HS-5 (cell line): Measurements from ENCODE around the gene POLR2F.
"Not testable (repeated sequence)": the region's sequence is repeated elsewhere in the genome, so short reads cannot be mapped to it uniquely, and the experiment has no call there.

Experiments
- DNase-seq: peaks from one replicate; pipeline ENCODE4 v3.0.0-alpha.2; 2012; ENCODE audit warnings: low read depth

POLR2F gene

DNA sequence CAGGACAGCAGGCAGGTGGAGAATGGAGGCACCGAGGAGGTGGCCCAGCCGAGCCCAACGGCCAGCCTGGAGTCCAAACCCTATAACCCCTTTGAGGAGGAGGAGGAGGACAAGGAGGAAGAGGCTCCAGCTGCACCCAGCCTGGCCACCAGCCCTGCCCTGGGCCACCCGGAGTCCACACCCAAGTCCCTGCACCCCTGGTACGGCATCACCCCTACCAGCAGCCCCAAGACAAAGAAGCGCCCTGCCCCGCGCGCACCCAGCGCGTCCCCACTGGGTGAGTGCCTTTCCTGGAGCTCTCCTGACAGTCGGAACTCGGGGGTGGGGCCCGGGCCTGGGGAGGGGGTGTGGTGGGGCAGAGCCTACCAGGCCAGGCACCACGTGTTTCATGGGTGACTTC lies 27.7 kb upstream of the POLR2F start:
- DNase-seq = no peak

DNA sequence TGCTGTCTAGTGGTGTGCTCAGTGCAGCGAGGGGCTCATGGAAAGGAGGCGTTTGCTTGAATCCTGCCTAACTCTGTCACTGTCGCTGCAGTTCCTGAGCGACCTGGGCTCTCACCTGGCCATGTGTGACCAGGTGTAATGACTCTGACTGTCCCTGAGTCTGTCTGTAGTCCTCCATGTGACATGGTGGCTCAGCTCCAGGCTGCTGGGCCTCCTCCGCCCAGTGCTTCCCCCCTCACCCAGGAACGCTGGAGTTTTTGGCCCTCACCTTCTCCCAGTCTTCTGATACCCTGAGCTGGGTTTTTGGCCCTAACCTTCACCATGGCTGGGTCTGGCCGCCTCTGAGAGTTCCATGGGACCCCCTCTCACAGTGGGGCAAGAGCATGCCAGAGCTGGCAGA lies 27.1 kb upstream of the POLR2F start:
- no peak for DNase-seq

DNA sequence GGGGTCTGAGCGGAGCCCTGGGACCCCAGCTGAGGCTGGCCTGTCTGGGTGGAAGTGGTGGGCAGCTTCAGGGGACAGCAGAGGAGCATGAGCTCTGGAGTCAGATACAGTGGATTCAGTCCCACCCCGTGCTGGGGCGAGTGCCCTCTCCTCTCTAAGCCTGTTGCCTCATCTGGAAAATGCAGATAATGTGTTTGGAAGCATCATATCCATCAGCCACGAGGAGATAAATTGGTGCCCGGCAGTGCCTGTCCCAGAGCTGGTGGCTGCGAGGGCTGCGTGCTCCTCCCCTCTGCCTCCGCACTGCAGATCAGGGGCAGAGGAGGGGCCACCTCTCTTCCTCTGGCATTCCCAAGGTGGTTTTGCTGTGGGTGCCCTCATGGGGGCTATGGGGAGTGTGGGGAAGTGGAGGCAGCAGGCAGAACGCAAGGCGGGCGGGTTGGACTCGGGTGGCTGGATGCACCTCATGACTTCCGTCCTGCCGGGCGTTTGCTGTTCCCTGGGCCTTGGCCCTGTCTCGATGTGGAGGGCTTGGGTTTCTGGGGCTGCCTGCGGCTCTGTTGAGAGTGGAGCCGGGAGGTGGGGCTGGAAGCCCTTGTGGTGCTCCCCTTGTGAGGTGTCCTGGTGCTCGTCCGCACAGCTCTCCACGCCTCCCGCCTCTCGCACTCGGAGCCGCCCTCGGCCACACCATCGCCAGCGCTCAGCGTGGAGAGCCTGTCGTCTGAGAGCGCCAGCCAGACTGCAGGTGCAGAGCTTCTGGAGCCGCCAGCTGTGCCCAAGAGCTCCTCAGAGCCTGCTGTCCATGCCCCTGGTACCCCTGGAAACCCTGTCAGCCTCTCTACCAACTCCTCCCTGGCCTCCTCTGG lies 26.5 kb upstream of the POLR2F start:
- DNase-seq = no peak

DNA sequence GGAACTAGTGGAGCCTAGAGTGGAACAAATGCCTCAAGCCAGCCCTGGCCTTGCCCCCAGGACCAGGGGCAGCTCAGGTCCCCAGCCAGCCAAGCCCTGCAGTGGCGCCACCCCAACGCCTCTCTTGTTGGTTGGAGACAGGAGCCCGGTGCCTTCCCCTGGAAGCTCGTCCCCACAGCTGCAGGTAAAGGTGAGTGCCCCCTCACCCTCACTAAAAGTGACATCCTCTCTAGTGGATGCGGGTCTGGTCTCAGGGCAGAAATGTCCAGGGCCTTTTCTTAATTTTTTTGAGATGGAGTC lies 25.9 kb upstream of the POLR2F start:
- DNase-seq = no peak

DNA sequence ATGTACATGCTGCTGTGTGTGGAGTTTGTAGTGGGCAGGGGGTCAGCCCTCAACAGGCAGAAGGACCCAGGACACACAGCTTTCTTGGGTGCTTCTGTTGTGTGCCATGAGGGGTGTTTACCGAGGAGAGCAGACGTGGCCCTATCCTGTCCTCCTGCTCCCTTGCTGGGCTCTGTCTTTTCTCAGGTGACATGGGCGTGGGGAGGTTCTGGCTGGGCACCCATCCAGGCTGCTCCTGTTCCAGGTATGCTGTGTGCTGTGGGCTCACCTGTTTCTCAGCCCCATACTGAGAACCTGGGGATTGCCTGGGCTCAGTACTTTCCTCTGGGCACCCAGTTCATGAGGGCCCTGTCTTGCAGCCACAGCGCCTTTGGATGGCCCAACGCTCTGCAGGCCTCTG lies 24.1 kb upstream of the POLR2F start:
- no peak for DNase-seq

DNA sequence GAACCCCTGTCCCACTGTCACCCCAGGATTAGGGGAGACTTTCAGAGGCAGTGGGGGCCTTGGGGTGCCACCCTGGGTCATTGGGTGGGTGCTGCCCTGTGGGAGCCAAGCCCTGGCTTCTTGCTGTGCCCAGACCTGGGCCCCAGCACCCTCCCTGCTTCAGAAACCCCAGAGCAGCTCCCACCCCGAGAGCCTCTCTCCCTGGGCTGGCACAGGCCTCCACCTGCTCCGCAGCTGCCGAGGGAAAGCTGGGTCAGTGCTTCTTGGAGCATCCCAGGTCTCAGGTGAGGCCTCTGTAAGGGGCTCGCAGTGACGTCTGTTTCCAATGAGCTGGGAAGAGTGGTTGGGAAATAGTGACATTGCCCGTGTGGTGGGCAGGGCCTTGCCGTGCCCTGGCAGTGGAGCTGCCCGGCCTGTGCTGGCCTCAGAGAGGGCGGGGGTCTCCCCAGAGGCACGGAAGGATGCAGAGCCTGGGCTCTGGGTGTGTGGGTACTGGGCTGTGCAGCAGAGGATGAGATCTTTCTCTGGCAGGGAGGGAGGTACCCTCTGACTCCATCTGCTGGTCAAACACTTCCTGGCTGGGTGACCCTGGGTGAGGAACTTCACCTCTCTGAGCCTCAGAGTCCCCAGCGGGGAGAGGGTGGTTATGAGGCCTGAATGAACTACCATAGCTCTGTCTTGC lies 23.1 kb upstream of the POLR2F start:
- DNase-seq = no peak

DNA sequence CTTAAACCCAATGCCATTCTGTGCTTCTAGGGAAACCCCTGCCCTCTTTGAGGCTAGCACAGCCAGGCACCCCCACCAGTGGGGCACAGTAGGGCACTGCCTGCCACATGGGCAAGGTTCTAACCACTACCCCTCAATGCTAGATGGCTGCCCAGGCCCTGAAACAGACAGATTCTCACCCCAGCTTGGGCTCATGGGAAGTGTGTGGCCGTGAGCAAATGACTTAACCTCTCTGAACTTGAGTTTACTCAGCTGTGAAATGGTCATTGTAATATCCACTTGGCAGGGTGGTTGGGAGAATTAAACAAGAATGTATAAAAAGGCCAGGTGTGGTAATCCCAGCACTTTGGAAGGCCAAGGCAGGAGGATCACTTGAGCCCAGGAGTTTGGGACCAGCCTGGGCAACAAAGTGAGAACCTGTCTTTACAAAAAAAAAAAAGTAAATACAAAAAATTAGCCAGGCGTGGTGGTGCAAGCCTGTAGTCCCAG lies 22.5 kb upstream of the POLR2F start:
- DNase-seq = no peak

DNA sequence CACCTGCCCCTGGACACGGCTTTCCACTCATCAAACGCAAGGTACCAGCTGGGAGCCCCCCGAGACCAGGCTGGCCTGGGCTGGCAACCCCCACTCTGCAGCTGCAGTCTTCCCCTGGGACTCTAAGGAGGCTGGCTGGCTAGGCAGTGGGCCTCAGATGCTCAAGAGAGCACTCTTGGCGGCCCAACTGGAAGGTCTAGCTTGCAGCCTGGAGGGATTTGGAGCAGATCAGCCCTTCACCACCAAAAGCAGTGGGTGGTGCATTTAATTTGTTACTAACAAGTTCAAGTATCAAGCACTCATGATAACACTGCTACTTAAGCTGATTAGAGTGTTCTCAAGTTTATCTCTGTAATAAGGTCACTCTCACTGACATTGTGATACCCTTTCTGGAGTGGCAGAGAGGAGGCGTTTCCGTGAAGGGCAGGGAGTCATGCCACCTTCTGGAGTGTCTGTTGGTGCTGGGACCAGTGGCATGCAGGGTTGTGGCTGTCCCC lies 21.6 kb upstream of the POLR2F start:
- DNase-seq = no peak

DNA sequence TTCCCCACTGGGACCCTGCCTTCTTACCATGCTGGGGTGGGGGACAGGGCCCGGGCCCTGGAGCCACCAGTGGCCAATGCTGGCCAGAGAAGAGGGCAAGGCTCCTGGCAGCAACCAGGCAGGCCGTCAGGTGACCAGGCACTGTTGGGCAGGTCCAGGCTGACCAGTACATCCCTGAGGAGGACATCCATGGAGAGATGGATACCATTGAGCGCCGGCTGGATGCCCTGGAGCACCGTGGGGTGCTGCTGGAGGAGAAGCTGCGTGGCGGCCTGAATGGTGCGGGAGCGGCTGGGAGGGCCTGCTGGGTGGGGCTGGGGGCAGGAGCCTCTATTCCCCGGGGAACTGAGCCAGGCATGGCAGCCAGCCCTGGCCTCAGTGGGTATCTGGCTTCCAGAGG lies 21.1 kb upstream of the POLR2F start:
- DNase-seq = no peak

DNA sequence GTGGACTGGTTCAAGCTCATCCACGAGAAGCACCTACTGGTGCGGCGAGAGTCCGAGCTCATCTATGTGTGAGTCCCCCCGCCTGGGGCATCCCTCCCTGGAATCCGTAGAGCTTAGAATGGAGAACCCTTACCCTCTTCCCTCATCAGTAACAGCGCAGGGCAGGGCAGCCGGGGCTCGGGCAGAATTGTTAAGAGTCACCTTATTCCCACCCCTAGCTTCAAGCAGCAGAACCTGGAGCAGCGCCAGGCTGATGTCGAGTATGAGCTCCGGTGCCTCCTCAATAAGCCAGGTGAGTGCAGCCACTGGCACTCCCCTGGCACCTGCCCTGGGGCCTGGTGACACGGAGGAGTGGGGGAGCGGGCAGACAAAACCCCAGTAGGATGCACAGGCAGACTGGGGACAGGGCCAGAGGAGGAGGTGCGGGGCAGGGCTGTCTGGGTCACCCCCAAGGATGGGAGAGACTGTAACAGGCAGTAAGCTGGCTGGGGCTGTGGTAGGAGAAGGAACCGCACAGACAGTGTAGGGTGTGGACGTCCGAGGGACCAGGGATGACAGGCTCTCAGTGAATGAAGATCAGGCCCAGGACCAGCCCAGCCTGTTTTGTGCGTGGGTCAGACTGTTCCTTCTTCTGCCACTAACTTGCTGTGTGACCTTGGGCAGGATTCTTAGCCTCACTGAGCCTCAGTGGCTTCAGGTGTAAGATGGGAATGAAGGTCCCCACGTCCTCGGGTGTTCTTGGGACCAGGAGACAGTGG lies 20.5 kb upstream of the POLR2F start:
- no peak for DNase-seq

DNA sequence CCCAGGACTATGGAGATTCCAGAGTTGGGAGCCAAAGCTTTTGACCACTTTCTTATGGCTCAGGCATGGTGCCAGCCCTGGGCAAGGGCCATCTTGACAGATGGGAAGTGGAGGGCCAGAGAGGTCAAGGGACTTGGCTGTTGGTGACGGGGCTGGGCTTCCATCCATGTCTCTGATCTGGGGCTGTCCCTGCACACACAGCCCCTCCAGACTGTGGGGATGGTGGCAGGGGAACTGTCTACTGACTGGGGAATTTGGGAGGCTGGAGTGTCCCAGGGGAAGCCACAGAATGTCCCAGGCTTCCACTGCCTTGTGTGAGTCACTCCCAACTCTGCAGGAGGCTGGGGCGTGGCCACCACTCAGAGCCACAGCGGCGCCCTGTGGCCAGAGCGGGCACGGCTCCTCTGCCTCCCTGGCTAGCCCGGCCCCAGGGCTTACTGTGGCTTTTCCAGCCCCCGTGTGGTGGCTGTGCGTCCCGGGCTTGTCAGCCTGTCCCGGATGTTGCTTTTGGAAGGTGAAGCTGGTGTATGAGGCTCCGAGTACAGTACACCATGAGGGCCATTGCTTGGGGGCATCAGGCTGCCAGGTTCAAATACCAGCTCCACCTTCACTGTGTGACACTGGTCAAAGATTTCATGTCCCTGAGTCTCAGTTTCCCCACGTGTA lies 19.7 kb upstream of the POLR2F start:
- DNase-seq = peak; percentile 82

DNA sequence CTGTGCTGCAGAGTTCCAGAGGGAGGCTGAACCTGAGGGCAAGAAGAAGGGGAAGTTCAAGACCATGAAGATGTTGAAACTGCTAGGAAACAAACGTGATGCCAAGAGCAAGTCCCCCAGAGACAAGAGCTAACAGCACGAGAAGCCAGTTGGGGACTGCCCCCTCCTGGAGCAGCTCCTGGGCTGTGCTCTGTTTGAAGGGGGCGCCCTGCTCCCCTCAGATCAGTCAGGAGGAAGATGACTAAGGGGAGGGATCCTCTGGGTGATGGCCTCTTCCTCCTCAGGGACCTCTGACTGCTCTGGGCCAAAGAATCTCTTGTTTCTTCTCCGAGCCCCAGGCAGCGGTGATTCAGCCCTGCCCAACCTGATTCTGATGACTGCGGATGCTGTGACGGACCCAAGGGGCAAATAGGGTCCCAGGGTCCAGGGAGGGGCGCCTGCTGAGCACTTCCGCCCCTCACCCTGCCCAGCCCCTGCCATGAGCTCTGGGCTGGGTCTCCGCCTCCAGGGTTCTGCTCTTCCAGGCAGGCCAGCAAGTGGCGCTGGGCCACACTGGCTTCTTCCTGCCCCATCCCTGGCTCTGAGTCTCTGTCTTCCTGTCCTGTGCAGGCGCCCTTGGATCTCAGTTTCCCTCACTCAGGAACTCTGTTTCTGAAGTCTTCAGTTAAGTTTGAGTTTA lies 12.7 kb upstream of the POLR2F start:
- no peak for DNase-seq

DNA sequence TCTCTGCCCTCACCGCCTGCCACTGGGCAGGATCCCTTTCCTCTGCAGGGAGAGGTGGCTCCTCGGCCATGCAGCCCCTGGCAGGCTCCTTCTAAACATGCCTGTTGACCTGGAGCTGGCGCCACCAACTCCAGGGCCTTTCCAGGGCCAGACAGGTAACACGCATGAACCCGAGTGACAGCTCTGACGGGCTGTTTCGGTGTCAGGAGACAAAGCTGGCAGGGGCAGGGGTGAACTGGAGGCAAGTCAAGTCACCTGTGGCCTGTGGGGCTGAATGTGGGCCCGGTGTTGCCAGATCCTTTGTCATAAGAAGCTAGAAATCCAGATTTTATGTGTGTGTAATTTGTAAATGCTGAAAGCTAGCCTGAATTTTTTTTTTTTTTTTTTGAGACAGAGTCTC lies 11.4 kb upstream of the POLR2F start:
- DNase-seq = no peak

DNA sequence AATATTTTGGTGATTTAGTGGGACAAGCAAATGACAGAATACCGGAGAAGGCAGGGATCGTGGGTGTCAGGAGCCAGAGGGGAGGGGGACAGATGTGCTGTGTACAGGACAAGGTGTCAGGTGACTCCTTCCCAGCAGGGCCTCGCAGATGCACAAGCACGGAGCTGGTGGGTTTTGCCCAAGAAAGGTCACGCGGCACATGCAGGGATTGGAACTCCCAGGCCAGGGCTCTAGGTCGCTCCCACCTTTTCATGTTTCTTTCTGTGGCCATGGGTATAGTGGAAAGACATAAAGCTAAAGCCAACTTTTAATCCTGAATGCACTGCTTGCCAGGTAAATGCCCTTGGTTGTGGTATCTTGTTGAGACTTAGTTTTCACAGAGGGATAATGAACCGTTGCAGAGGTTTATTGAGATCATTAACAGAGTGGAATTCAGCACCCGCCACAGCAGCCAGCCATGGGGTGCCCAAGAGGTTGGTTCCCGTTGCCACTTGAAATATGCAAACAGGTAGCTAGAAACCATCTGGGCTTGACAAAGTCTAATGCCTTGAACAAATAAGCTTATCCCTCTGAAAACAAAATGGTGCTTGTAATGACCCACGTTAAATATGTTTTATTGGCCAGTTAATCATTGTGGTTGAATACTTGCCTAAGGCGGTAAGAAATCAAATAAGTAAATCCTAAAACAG lies 10.2 kb upstream of the POLR2F start:
- no peak for DNase-seq

DNA sequence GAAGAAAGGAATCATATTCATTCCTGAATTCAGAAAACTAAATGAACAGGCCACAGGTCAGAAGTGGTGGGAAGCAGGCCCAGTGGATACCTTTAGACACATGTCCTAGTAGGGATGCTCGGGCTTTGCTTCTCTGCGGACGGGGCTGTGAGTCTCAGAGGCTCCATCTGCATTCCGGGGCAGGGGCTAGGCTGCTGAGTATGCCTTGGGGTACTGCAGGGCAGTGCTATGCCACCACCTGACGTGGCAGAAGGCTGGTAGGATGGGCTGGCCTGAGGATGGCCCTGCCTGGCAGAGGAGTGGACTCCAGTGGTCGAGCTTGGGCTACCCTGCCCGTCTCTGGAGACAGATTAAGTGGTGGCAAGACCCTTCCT lies 9.7 kb upstream of the POLR2F start:
- DNase-seq = no peak

DNA sequence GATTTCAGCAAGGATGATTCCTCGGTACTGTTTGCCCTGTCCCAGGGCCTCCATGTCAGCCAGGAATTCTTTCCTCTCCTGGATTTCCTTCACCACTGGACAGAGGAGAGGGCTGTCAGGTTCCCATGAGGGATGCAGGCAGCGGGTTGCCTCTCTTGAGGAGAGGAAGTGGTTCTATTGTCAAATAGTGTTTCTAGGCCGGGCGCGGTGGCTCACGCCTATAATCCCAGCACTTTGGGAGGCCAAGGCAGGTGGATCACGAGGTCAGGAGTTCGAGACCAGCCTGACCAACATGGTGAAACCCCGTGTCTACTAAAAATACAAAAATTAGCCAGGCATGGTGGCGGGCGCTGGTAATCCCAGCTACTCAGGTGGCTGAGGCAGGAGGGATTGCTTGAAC lies 9.1 kb upstream of the POLR2F start:
- not testable (repeated sequence) for DNase-seq

DNA sequence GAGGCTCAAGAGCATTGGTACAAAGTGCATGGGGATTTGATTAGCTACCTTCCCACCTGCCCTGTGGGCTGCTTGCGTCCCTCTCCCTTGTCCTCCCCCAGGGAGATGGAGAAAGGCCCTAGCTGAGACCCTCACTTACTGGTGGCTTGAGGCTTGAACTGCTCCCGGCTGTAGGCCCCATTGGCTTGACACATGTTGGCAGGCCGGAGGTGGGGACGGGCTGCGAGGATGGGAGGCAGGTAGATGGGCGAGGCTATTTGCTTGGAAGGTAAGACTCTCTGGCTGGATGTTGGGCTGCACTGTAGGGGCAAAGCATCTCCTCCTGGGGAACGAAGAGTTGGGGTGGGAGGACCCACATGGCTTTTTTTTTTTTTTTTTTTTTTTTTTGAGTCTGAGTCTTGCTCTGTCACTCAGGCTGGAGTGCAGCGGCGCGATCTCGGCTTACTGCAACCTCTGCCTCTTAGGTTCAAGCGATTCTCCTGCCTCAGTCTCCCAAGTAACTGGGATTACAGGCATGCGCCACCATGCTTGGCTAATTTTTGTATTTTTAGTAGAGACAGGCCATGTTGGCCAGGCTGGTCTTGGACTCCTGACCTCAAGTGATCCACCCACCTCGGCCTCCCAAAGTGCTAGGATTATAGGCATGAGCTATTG lies 6.2 kb upstream of the POLR2F start:
- DNase-seq = not testable (repeated sequence)

DNA sequence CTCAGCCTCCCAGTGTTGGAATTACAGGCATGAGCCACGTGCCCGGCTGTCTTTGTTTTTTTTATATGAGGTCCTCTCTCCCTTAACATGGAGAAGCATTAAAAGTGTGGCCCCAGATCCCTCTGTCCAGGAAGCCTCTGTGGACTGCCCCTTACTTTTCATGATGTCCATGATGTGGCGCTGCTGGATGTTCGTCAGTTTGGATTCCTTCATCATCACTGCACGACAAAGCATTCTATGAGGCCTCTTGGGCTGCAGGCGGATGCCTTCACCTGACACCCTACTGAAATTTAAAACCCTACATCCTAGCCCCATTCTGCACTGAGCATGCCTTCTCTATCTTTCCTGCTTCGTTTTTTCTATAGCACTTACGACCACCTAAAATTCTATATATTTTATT lies 2.2 kb upstream of the POLR2F start:
- no peak for DNase-seq

DNA sequence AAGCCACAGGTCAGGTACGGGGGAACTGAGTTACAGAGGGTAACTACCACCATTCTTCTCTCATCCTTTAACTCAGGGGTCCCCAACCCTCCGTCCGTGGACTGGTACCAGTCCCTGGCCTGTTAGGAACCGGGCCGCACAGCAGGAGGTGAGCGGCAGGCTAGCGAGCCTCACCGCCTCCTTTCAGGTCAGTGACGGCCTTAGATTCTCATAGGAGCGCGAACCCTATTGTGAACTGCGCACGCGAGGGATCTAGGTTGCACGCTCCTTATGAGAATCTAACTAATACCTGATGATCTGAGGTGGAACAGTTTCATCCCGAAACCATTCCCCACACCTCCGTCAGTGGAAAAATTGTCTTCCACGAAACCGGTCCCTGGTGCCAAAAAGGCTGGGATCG lies 870 bp upstream of the POLR2F start:
- not testable (repeated sequence) for DNase-seq

DNA sequence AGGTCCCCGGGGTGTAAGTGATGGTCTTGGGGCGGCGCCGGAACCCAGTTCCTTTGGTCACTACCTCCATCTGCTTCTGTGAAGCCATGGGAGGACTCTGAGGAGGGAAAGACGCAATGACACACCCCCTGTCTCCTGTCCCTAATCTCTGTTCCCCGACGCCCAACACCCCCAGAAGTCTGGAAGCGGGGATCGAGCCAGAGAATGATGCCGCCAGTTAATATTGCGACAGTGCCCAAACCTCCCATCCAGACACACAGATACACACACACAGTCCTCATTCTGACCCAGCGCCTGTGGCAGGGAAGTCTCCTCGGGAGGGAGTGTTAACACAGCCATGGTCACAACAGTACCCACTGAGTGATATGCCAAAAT lies 450 bp upstream of the POLR2F start:
- no peak for DNase-seq

DNA sequence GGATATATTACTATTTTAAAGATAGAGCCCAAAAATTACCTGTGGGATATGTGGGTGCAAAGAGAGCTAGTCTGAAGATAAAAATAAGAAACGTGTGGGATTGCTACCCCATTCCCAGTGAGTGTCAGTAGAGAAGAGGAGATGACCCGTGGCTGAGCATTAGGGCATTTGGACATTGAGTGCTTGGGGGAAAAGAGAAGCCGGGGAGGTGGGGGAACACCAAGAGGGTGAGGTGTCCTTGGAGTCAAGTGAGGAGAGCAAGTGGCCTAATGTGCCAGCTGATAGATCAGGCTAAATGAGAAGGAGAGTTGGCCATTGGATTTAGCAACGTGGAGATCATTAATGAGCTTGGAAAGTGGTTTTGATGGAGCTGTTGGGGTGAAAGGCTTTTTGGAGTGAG lies 1.2 kb downstream of the POLR2F start:
- no peak for DNase-seq
